DMS114 treated with DMSO at 0.1 percent for 48 hours (cell line): Measurements from ENCODE around the gene ZSWIM4.
A peak's percentile ranks its signal among the peaks of the same experiment; 100 is the strongest.
"Not testable (repeated sequence)": the region's sequence is repeated elsewhere in the genome, so short reads cannot be mapped to it uniquely, and the experiment has no call there.

Experiments used
- DNase-seq: peaks from one replicate; lab custom pipeline; 2025; ENCODE audit not compliant: unreplicated experiment; lab: John Stamatoyannopoulos, UW

Gene ZSWIM4

GRCh38 chr19:13794757-13795589 lies at the start of gene ZSWIM4:
Gene ZSWIM4 (plus strand): TSS chr19:13795443. CDS start chr19:13795649, 206 bp downstream.
- DNase-seq: peak; percentile 92

DNA sequence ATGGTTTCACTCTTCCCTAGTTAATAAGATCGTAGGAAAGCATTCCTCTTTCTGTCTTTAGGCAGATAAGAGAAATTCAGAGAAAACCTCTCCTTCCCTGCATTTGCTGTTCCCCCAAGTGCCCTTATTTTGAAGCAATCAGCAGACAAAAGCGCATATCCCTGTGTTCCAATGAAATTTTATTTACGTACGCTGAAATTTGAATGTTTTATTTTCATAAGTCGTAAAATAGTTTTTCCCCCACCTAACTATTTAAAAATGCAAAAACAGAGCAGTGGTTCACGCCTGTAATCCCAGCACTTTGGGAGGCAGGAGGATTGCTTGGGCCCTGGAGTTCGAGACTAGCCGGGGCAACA lies 48.2 kb upstream of the ZSWIM4 start:
- DNase-seq: no peak

DNA sequence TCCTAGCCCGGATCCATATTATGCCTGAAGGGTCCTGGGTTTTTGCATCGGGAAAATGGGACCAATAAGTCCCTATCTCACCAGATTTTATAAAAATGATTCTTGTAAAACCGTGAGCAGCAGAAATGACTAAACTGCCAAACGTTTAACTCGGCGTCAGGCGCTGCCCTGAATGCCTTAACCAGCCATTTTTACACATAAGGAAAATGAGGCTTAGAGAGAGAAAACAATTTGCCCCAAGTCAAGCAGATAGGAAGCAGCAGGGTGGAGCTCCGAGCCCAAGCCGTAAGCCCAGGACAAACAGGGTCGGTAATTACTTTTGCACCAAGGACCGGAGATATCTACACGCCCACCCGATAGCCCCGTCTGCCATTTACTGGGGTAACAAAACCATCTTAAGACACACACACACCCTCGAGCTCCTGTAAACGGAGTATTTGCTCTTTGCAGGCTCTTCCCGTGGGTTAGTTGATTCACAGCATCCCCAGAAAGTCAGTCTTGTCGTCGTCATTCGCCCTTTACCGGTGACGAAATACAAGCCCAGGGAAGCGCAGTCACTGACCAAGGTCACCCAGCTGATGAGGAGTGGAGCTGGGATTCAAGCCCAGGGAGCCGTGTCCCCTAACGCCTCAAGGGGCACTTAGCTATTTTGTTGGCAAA lies 46.9 kb upstream of the ZSWIM4 start:
- DNase-seq: no peak

DNA sequence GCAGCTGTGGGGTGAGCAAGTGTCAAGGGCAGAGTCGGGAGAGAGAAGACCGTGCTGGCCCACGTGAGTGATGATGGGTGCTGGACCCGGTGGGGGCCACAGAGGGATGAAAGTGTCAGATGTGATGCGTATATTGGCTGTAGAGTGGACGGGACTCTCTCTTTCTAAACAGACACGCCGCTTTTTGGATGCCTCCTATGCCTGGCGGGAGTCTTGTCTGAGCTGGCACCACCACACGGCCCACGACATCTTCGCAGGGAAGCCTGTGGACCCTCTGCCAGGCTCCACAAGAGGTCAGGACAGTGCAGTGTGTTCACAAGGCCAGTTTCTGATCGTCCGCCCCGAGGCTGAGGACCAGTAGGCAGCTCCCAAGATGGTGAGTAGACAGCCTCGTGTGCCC lies 43.8 kb upstream of the ZSWIM4 start:
- no peak for DNase-seq

DNA sequence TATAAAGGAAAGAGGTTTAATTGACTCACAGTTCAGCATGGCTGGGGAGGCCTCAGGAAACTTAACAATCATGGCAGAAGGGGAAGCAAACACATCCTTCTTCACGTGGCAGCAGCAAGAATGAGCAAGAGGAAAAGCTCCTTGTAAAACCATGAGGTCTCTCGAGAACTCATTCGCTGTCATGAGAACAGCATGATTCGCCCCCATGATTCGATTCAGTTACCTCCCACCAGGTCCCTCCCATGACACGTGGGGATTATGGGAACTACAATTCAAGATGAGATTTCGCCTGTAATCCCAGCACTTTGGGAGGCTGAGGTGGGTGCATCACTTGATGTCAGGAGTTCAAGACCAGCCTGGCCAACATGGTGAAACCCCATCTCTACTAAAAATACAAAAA lies 41.6 kb upstream of the ZSWIM4 start:
- DNase-seq: not testable (repeated sequence)

GRCh38 chr19:13756210-13756609 lies 39.0 kb upstream of the ZSWIM4 start:
- DNase-seq: no peak

DNA sequence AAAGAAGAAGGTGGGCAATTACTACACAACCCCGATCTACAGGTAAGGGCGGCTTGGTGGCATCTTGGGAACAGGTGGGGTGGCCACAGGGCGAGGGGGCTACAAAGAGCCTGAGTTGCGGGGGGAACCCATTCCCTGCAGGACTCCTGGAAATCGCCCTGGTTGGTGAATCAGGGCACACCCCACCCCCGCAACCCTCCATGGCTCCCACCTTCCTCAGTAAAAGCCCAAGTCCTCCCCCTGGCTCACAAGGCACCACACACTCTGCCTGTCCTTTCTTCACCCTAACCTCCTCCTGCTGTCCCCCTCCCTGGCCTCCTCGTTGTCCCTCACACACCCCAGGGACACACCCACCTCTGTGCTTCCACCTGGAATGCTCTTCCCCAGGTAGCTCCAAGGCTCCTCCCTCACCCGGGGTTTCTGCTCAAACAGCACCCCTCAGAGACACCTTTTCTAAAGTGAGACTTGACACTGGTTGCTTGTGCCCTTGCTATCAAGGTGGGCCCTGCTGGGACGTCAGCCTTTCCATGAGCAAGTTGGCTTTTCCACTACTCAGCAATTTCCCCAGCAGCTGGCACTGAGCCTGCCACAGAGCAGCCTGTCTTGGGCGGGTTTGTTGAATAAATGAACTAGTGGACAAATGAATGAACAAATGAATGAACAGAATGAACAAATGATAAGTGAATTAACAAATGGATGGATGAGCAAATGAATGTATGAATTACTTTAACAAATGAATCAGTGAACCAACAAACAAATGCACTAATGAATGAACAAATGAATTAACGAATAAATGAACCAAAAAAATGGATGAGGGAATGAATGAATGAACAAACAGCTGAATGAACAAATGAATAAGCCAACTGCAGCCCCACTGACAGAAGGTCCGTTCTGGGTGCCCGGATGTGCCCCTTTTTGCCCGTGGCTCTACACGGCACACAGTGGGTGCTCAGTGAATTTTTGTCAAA lies 37.2 kb upstream of the ZSWIM4 start:
- no peak for DNase-seq

- no peak for DNase-seq
Measured at GRCh38 chr19:13758795-13759194, 36.4 kb upstream of the ZSWIM4 start.

GRCh38 chr19:13761423-13761822 lies 33.8 kb upstream of the ZSWIM4 start:
- no peak for DNase-seq

DNA sequence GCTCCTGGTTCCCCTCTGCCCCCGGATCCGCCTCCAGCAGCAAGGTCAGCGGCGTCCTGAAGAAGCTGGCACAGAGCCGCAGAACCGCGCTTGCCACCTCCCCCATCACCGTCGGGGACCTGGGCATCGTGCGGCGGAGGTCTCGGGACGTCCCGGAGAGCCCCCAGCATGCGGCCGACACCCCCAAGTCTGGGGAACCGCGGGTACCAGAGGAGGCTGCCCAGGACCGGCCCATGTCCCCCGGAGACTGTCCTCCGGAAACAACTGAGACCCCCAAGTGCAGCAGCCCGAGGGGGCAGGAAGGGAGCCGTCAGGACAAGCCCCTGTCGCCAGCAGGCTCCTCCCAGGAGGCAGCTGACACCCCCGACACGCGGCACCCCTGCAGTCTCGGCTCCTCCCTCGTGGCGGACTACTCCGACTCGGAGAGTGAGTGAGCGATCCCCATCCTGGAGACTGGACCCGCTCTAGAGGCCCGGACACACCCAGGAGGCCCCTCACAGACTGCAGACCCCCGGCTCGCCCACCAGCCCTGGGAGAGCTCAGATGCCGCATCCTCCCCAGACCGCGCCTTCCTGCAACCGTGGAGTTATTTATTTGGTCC lies 32.5 kb upstream of the ZSWIM4 start:
- no peak for DNase-seq

DNA sequence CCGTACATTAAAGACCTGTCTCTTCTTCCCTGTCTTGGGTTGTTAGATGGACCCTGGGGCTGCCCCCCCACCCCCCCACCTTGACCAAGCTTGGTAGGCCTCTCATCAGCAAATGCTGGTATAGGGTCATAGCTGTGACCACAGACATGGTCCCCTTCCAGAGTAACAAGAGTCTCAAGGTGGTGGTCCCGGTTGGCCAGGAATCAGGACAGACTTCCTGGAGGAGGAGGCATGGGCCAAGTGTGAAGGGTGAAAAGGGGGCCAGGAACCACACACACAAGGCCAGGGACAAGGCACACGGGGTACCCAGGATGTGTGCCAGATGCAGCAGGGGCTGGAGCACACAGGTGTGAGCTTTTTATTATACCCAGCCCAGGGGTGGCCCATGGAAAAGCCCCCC lies 32.0 kb upstream of the ZSWIM4 start:
- no peak for DNase-seq

- DNase-seq: no peak
Measured at GRCh38 chr19:13764101-13764807, 31.0 kb upstream of the ZSWIM4 start, which contains the start of gene MRI1. Gene MRI1 (plus strand): TSS chr19:13764522. CDS start chr19:13764589, 67 bp downstream.

- no peak for DNase-seq
Measured at GRCh38 chr19:13764821-13765394, 30.3 kb upstream of the ZSWIM4 start.

GRCh38 chr19:13765395-13766094 lies 29.7 kb upstream of the ZSWIM4 start:
- DNase-seq: no peak

DNA sequence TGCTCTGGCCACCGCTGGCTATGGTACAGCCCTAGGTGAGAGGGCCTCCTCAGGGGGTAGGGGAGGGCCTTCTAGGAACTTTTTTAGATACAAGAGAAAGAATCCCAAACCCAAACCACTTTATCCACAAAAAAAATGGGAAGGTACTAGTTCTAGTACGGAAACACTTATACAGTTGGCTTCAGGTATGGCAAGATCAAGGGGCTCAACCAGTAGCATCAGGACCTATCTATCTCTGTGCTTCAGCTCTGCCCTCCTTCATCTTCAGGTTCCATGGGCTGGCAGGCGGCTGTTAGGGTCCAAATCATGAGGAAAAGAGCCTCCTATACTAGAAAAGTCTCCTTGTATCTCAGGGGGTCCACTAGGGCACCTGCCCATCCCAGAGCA lies 29.2 kb upstream of the ZSWIM4 start:
- no peak for DNase-seq

DNA sequence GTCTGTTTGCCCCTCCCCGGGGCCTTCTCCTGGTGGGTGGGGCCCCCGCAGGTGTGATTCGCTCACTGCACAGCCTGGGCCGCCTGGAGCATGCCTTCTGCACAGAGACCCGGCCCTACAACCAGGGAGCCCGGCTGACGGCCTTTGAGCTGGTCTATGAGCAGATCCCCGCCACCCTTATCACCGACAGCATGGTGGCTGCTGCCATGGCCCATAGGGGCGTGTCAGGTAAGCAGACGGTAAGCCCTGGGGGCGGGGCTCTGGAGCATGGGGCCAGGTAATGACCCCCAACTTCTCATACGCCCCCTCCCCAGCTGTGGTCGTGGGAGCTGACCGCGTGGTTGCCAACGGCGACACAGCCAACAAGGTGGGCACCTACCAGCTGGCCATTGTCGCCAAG lies 26.7 kb upstream of the ZSWIM4 start:
- DNase-seq: no peak

- DNase-seq: no peak
Measured at GRCh38 chr19:13770013-13770635, 25.1 kb upstream of the ZSWIM4 start.

- DNase-seq: peak; percentile 84
Measured at GRCh38 chr19:13774217-13775191, 20.7 kb upstream of the ZSWIM4 start, which contains the start of gene C19orf53. Gene C19orf53 (plus strand): TSS chr19:13774456. CDS start chr19:13774478, 22 bp downstream.
